ENCODE measurements around the gene DCST1. TPM values are rescaled to one million over a fixed set of nuclear protein-coding genes. Genes with fewer than 3 reads are reported as not detected.

DCST1 gene
- total RNA-seq, 2 experiments from 2014 or later, result not detected

DNA sequence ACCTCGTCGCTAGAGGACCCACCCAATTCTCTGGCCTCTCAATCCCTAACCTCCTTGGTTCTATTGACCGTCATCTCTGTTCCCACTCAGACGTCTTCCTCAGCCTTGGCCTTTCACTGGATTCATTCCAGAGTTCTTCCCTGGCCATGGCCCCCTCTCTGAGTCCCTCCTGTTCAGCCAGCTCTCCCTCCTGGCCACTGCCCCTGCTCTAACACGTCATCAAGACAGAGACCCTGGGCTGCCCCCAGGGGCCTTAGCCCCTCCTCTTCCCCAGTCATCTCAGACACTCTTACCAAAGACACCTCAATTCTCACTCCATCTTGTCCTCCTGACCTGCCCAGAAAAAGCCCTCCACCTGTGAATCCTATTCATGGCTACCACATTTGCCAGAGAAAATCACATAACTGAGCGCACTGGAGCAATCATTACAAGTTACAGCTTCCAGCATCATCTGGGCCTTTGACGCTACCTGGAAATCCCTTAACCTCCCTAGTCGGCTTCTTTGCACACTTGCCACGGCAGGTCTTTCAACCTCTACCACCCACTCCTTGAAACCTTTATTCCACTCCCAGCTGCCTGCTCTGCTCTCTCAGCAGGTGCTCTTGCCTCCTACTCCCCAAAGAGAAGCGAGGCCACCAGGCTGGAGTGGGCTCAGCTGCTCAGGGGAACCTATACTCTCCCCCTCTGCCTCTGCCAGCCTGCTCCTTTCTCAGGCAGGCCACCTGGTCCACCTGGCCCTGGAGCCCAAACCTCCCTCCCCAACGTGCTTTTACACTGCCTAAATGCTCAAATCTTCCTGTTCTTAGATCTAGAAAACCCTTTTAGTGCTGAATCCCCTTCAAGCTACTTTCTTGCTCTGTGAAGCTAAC lies 14.0 kb upstream of the DCST1 start:
- no peaks in the 10 kb centered on the region for H4K20me1 ChIP-seq (ENCODE audit: insufficient read depth, low read length)
- intact Hi-C loops (cut with micrococcal nuclease; ENCODE audit: unreplicated experiment), result no loop called here
- H3K36me3 ChIP-seq (ENCODE audit: insufficient read depth, low read length), result peaks cover 22% of the 10 kb centered on the region; the same call in 1 of the 2 replicates
- TF ChIP-seq EZH2phosphoT487 (IDR thresholded peaks at IDR 0.05; ENCODE audit: borderline replicate concordance, low read depth, low read length), result no peak
- TF ChIP-seq, protein P1, sequence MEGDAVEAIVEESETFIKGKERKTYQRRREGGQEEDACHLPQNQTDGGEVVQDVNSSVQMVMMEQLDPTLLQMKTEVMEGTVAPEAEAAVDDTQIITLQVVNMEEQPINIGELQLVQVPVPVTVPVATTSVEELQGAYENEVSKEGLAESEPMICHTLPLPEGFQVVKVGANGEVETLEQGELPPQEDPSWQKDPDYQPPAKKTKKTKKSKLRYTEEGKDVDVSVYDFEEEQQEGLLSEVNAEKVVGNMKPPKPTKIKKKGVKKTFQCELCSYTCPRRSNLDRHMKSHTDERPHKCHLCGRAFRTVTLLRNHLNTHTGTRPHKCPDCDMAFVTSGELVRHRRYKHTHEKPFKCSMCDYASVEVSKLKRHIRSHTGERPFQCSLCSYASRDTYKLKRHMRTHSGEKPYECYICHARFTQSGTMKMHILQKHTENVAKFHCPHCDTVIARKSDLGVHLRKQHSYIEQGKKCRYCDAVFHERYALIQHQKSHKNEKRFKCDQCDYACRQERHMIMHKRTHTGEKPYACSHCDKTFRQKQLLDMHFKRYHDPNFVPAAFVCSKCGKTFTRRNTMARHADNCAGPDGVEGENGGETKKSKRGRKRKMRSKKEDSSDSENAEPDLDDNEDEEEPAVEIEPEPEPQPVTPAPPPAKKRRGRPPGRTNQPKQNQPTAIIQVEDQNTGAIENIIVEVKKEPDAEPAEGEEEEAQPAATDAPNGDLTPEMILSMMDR (conservative IDR thresholded peaks at IDR 0.05; ENCODE audit: low read length), result no peak
- BruUV-seq (replicated peaks), result no TSS peak
- ChIA-PET CTCF (ENCODE audit: unreplicated experiment) (interaction anchor here (1.3 kb wide), 1 partner anchor 36 kb away, joined by 3 read pairs; the partner anchor contains the start of gene FLAD1), POLR2A (no interaction called here)
- no peak for DNase-seq (ENCODE audit: low spot score)
- no peak overlapping the region for H3K4me2 ChIP-seq (ENCODE audit: low read length)
- no peaks in the 10 kb centered on the region for H3K79me2 ChIP-seq (ENCODE audit: insufficient read depth, low read depth, low read length)
- H2AFZ ChIP-seq (ENCODE audit: low read length), result no peak overlapping the region
- no peak overlapping the region for H3K4me3 ChIP-seq (ENCODE audit: low read depth, low read length, poor library complexity, severe bottlenecking)
- no peak overlapping the region for H3K27ac ChIP-seq (ENCODE audit: low read depth, low read length, poor library complexity, severe bottlenecking)
- H3K9me3 ChIP-seq (ENCODE audit: low read length), result no peaks in the 10 kb centered on the region
- H3K9me2 ChIP-seq (ENCODE audit: insufficient read depth, low read length), result no peaks in the 10 kb centered on the region
- H3K4me1 ChIP-seq (ENCODE audit: insufficient read depth, low read length, poor library complexity, severe bottlenecking), result peaks cover 43% of the 10 kb centered on the region

DNA sequence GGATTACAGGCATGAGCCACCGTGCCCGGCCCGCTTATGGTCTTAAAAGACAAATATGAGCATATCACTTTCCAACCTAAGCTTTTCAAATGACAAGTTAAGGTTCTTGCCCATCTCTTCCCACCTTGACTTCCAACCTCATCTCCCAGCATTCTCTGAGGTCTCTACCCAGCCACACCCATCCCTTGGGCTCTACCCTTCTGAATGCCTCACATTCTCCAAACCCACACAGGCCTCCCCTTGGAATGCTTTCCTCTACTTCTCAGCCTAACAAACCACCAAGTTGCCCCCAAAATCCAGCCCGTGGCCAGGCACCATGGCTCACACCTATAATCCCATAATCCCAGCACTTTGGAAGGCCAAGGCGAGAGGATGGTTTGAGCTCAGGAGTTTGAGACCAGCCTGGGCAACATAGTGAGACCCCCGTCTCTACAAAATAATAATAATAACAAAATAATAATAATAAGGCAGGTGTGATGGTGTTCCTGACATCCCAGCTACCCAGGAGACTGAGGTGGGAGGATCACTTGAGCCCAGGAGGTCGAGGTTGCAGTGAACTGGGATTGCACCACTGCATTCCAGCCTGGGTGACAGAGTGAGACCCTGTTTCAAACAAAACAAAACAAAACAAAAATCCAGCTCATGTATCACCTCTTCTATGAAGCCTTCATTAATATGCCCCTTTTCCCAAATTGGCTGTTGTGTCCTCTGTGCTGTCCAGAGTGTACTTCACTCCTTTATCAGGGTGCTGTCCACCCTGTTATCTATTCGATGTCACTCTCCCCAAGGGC lies 11.3 kb upstream of the DCST1 start:
- BruUV-seq (replicated peaks), result no TSS peak
- intact Hi-C loops (cut with micrococcal nuclease; ENCODE audit: unreplicated experiment), result no loop called here
- ChIA-PET CTCF (ENCODE audit: unreplicated experiment) (interaction anchor here (1.3 kb wide), 1 partner anchor 66 kb away, joined by 3 read pairs; the partner anchor contains the start of gene PBXIP1), POLR2A (interaction anchor here (0.7 kb wide), 2 partner anchors 9 to 48 kb away, joined by 3 read pairs; no protein-coding TSS in a partner anchor)
- no peak for DNase-seq (ENCODE audit: low spot score)
- Histone ChIP-seq H3K9me3 (ENCODE audit: low read length) (no peaks in the 10 kb centered on the region), H3K79me2 (ENCODE audit: insufficient read depth, low read depth, low read length) (no peaks in the 10 kb centered on the region), H3K4me1 (ENCODE audit: insufficient read depth, low read length, poor library complexity, severe bottlenecking) (peaks cover 17% of the 10 kb centered on the region), H3K4me3 (ENCODE audit: low read depth, low read length, poor library complexity, severe bottlenecking) (no peak overlapping the region), H3K9me2 (ENCODE audit: insufficient read depth, low read length) (no peaks in the 10 kb centered on the region), H3K27ac (ENCODE audit: low read depth, low read length, poor library complexity, severe bottlenecking) (no peak overlapping the region), H4K20me1 (ENCODE audit: insufficient read depth, low read length) (no peaks in the 10 kb centered on the region), H2AFZ (ENCODE audit: low read length) (no peak overlapping the region), H3K4me2 (ENCODE audit: low read length) (no peak overlapping the region), H3K36me3 (ENCODE audit: insufficient read depth, low read length) (no peaks in the 10 kb centered on the region)
- TF ChIP-seq, protein P1 (conservative IDR thresholded peaks at IDR 0.05; ENCODE audit: low read length), result no peak
- TF ChIP-seq EZH2phosphoT487 (IDR thresholded peaks at IDR 0.05; ENCODE audit: borderline replicate concordance, low read depth, low read length), result no peak
